PFSK-1 (cell line): ENCODE results near the gene SSH2.

Experiments
- FOXP2 ChIP-seq: optimal IDR thresholded peaks from 2 replicates; pipeline ENCODE3; 2011; ENCODE audit warnings: borderline replicate concordance, control low read depth, inconsistent platforms; ENCODE audit not compliant: insufficient read depth; ENCODE audit errors: extremely low read length, extremely low read depth
- POLR2AphosphoS5 ChIP-seq: IDR thresholded peaks from 2 replicates; pipeline ENCODE4 v1.6.1; 2012; ENCODE audit warnings: low read depth, mild to moderate bottlenecking, control low read depth, low read length, moderate library complexity
- REST ChIP-seq, 2 experiments: IDR thresholded peaks; 2 replicates each; pipeline versions ENCODE4 v1.6.1 to v1.8.0; 2011 to 2012; ENCODE audit warnings: low read depth in 2 of 2, low read length in 2 of 2, control low read depth in 1 of 2, inconsistent platforms in 1 of 2, mild to moderate bottlenecking in 1 of 2, moderate library complexity in 1 of 2; ENCODE audit not compliant: insufficient read depth in 1 of 2
- SIN3A ChIP-seq: IDR thresholded peaks from 2 replicates; pipeline ENCODE4 v1.6.1; 2012; ENCODE audit warnings: mild to moderate bottlenecking, low read length, moderate library complexity, borderline replicate concordance; ENCODE audit not compliant: insufficient read depth
- TAF1 ChIP-seq: IDR thresholded peaks from 2 replicates; pipeline ENCODE4 v1.6.1; 2012; ENCODE audit warnings: low read length, control low read depth, borderline replicate concordance; ENCODE audit not compliant: insufficient read depth

- no peak for TF ChIP-seq TAF1
- no peak for TF ChIP-seq POLR2AphosphoS5
- TF ChIP-seq REST (IDR thresholded peaks at IDR 0.05; ENCODE audit: insufficient read depth in 1 of 2, low read depth in 2 of 2, low read length in 2 of 2), result no peak
- no peak for TF ChIP-seq SIN3A
- TF ChIP-seq FOXP2, result no peak
Measured at GRCh38 chr17:29723278-29724047, 206.6 kb downstream of the SSH2 start.
